ENCODE results near the gene P2RY2.

DNA sequence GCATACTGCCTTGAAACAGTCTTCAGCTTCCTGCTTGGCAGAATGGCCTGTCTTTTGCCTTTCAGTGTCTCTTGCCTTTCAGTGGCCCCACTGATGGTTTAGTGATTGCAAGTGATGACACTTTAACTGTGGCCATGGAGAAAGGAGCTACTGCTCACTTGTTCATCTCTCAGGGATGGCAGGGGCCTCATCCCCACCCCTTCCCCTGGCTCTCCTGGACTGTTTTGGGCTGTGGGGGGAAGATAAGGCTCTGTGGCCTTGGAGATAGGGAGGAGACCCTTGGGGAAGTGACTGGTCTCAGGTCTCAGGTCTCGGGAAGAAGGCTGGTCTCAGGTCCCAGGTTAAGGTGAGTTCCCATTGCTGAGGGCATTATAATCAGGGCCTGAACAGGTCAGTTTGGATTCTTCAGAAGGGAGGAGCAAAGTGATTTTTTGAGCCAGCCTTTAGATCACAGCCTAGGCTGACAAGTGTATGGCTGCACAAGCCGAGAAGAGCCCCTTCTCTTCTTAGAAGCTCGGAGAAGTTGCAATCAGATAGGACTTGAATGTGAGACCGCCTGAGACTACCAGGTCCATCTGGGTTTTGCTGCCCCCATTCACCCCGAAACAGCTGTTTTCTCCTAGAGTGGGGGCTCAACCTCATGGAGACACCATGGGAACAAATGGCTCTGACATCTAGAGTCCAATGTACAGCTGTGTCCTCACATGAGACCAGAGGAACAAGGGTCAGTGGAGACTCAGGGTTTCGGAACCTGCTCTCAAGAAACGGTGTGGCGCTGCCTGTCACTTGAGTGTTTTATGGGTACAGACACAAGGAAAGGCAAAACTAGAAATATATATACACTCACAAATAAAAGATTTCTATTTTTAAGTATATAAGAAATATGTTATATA lies 15.9 kb upstream of the P2RY2 start:
- TF ChIP-seq, protein P1, sequence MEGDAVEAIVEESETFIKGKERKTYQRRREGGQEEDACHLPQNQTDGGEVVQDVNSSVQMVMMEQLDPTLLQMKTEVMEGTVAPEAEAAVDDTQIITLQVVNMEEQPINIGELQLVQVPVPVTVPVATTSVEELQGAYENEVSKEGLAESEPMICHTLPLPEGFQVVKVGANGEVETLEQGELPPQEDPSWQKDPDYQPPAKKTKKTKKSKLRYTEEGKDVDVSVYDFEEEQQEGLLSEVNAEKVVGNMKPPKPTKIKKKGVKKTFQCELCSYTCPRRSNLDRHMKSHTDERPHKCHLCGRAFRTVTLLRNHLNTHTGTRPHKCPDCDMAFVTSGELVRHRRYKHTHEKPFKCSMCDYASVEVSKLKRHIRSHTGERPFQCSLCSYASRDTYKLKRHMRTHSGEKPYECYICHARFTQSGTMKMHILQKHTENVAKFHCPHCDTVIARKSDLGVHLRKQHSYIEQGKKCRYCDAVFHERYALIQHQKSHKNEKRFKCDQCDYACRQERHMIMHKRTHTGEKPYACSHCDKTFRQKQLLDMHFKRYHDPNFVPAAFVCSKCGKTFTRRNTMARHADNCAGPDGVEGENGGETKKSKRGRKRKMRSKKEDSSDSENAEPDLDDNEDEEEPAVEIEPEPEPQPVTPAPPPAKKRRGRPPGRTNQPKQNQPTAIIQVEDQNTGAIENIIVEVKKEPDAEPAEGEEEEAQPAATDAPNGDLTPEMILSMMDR (IDR thresholded peaks at IDR 0.05 in 2 of 3, conservative IDR thresholded peaks at IDR 0.05 in 1 of 3; ENCODE audit: control insufficient read depth in 2 of 3, extremely low read depth in 1 of 3, insufficient read depth in 1 of 3, low read depth in 3 of 3, low read length in 3 of 3) = no peak
- TF ChIP-seq SP1 (IDR thresholded peaks at IDR 0.05; ENCODE audit: low read depth, low read length) = no peak
- TF ChIP-seq NR2C2 (IDR thresholded peaks at IDR 0.05; ENCODE audit: borderline replicate concordance, control insufficient read depth, insufficient read length, low read depth) = no peak
- TF ChIP-seq, protein P2, sequence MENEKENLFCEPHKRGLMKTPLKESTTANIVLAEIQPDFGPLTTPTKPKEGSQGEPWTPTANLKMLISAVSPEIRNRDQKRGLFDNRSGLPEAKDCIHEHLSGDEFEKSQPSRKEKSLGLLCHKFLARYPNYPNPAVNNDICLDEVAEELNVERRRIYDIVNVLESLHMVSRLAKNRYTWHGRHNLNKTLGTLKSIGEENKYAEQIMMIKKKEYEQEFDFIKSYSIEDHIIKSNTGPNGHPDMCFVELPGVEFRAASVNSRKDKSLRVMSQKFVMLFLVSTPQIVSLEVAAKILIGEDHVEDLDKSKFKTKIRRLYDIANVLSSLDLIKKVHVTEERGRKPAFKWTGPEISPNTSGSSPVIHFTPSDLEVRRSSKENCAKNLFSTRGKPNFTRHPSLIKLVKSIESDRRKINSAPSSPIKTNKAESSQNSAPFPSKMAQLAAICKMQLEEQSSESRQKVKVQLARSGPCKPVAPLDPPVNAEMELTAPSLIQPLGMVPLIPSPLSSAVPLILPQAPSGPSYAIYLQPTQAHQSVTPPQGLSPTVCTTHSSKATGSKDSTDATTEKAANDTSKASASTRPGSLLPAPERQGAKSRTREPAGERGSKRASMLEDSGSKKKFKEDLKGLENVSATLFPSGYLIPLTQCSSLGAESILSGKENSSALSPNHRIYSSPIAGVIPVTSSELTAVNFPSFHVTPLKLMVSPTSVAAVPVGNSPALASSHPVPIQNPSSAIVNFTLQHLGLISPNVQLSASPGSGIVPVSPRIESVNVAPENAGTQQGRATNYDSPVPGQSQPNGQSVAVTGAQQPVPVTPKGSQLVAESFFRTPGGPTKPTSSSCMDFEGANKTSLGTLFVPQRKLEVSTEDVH (IDR thresholded peaks at IDR 0.05; ENCODE audit: low read depth, partially characterized antibody) = no peak
- TF ChIP-seq ASH2L (IDR thresholded peaks at IDR 0.05; ENCODE audit: borderline replicate concordance, low read depth) = no peak
- no peak for TF ChIP-seq TCF7 (IDR thresholded peaks at IDR 0.05; ENCODE audit: borderline replicate concordance)

Data from GM12878 (cell line).